HTERT RPE-1 (cell line): ENCODE measurements around the gene RNF217.
"Not testable (repeated sequence)": the region's sequence is repeated elsewhere in the genome, so short reads cannot be mapped to it uniquely, and the experiment has no call there.

Source experiments
- in situ Hi-C: fragments of 300-500 bp; cut with MboI; formaldehyde crosslinking; loops from 4 replicates; pipeline ENCODE4 v1.14.3; 2020; ENCODE audit warnings: low sequenced_read_pairs

RNF217 gene, protein sequence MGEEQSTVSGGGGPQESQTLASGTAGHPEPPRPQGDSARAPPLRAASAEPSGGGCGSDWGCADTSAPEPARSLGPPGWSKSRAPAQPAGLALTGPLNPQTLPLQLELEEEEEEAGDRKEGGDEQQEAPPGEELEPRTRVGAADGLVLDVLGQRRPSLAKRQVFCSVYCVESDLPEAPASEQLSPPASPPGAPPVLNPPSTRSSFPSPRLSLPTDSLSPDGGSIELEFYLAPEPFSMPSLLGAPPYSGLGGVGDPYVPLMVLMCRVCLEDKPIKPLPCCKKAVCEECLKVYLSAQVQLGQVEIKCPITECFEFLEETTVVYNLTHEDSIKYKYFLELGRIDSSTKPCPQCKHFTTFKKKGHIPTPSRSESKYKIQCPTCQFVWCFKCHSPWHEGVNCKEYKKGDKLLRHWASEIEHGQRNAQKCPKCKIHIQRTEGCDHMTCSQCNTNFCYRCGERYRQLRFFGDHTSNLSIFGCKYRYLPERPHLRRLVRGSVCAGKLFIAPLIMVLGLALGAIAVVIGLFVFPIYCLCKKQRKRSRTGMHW

GRCh38 chr6:124961777-124962638 is at the start of gene RNF217:
TSS of gene RNF217 (plus strand) at chr6:124962437. CDS start at chr6:124962545, 108 bp downstream.
- in situ Hi-C loops, result no loop called here

DNA sequence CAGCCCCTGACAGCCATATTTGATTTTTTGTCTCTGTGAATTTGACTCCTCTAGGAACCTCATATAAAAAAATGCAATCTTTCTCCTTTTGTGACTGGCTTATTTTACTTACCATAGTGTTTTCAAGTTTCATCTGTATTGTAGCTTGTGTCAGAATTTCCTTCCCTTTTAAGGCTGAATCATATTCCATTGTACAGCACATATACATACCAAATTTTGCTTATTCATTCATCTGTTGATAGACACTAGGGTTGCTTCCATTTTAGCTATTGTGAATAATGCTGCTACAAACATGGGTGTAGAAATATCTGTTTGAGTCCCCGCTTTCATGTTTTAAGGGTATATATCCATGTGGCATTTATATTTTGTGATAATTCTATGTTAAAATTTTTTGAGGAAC is 49.2 kb upstream of the RNF217 start:
- in situ Hi-C loops, result no loop called here

GRCh38 chr6:124917769-124918168 is 44.5 kb upstream of the RNF217 start:
- in situ Hi-C loops, result no loop called here

DNA sequence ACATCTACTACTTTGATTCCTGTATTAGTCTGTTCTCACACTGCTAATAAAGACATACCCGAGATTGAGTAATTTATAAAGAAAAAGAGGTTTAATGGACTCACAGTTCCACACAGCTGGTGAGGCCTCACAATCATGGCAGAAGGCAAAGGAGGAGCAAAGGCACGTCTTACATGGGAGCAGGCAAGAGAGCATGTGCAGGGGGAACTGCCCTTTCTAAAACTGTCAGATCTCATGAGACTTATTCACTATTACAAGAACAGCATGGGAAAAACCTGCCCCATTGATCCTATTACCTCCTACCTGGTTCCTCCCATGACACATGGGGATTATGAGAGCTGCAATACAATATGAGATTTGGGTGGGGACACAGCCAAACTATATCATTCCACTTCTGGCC is 42.5 kb upstream of the RNF217 start:
- in situ Hi-C loops, result not testable (repeated sequence)

- in situ Hi-C loops, result no loop called here
These were observed 37.9 kb upstream of the RNF217 start for GRCh38 chr6:124924333-124924759.

DNA sequence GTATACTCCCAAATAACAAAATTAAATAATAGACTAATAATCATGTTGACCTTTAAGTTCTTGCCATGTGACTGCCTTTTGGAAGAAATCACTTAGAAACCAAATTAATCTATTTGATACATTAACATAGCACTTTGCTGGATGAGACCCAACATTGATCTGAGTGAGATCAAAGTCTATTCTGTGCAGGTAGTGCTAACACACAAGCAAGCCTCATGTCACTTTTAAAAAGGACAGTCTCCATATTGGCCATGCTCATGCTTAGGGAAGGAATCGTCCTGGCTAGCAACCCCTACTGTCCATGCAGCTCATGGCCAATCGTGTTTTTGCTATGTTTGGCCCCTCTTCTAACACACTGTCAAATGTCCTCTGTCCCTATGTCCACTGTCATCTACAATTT is 35.8 kb upstream of the RNF217 start:
- in situ Hi-C loops, result no loop called here

GRCh38 chr6:124927806-124928205 is 34.4 kb upstream of the RNF217 start:
- in situ Hi-C loops, result no loop called here

DNA sequence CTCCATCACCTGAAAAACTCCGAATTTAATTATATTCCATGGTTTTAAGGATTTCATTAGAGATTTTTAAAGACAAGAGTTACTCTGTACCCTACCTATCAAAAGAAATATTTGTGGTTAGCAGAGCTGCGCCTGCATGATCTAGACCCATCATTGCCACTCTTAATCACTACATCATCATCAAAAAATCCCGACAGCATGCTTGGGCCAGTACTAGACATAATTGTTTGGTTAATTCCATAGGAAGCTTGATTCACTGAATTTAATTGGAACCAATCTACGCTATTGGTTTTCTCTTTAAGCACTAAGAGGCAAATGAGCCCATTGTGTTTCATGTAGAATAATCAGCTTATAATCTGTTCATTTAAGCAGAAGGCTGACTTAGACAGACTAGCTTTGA is 33.4 kb upstream of the RNF217 start:
- in situ Hi-C loops, result no loop called here

DNA sequence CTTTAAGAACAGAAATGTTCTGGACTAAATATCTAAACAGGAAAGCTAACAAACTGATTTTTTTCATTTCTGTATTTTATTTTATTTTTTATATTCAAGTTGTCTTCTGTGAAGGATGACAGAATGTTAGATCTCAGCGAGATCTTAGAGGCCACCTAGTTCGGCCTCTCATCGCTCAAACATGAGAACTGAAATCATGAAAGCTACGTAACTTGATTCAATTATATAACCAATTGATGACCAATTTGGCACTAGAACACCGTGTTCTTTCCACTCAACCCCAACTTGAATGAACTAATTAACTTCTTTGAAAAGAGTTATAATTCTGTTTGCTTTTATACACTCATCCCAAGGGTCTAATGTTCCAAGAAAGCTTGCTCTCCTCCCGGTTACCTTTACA is 24.6 kb upstream of the RNF217 start:
- in situ Hi-C loops, result no loop called here

DNA sequence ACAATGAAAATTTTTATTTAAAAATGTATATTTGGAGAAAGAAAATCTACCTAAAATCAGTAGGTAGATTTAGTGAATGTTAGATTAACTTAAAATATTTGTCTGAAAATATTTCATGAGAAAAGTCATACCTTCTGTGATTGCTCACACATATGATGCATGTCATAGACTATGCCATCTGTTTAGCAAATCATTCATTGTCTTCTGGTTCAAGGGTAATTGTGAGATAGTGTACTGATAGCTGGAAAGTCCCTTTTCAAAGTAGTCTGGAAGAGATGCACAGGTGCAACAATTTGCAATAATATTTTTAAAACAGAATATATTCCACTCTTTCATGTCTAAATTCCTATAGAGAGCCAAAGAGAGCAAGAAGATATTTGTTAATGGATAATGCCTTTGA is 21.0 kb upstream of the RNF217 start:
- in situ Hi-C loops, result no loop called here

DNA sequence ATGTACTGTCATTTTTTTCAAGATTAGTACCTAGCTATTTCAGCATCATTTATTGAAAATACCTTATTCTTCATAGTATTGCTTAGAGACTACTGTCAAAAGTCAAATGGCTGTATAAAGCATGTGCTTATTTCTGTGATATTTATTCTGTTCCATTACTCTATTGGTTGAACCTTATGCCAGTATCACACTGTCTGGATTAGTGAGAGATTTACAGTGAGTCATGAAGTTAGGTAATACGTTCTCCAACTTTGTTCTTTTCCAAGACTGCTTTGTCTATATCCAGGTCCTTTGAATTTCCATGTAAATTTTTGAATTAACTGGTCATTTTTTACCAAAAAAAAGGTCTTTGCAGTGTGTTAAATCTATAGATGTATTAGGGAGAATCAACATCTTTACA is 18.6 kb upstream of the RNF217 start:
- in situ Hi-C loops, result no loop called here

DNA sequence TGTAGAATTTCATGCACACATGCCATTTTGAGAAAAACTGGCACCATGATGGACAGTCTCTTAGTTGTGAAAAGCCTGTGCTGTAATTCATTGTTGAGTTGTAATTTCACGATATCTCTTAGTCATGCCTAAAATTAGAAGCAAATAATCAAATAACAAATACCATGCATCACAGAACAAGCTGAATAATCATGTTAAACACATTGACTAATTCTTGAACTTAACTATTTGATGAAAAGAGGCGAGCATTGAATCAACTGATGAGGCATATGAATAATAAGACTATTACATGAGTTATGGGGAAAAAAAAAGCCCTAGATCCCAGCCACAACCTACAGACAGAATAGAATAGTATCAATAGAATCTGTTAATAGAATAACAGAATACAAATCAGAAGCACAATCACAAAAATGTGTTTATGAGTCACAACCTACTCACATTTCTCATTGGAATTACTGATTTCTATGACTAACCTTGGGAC is 14.2 kb upstream of the RNF217 start:
- in situ Hi-C loops, result no loop called here

GRCh38 chr6:124949706-124950105 is 12.5 kb upstream of the RNF217 start:
- in situ Hi-C loops, result no loop called here

- in situ Hi-C loops, result no loop called here
These were observed 8.4 kb upstream of the RNF217 start for GRCh38 chr6:124953808-124954207.

- in situ Hi-C loops, result no loop called here
These were observed 7.0 kb upstream of the RNF217 start for GRCh38 chr6:124955108-124955856.

DNA sequence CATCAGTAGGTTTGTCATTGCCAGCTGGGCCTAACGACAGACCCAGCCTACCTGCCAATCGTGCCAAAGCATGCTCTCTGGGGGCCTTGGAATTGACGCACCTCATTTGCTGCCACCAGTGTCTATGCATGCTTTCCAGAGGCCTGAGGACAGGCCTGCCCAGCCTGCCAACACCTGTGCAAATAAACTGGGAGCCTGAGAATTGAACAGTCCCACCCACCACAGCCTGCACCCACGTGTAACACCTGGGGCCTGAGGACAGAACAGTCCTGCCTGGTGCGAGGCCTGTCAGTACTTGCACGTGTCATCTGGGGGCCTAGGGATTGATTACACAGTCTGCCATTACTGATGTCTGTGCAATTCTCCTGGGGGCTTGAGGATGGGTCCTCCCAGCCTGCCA is 6.2 kb upstream of the RNF217 start:
- in situ Hi-C loops, result no loop called here

DNA sequence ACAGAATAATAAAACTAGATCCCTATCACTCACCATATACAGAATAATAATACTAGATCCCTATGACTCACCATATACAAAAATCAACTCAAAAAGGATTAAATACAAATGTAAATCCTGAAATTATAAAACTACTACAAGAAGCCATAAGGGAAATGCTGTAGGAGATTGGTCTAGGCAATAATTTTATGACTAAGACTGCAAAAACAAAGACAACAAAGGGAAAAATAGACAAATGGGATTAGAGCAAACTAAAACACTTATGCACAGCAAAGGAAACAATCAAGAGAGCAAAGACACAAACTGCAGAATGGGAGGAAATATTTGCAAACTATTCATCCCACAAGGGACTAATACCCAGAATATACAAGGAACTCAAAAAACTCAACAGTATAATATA is 4.1 kb upstream of the RNF217 start:
- in situ Hi-C loops, result no loop called here

DNA sequence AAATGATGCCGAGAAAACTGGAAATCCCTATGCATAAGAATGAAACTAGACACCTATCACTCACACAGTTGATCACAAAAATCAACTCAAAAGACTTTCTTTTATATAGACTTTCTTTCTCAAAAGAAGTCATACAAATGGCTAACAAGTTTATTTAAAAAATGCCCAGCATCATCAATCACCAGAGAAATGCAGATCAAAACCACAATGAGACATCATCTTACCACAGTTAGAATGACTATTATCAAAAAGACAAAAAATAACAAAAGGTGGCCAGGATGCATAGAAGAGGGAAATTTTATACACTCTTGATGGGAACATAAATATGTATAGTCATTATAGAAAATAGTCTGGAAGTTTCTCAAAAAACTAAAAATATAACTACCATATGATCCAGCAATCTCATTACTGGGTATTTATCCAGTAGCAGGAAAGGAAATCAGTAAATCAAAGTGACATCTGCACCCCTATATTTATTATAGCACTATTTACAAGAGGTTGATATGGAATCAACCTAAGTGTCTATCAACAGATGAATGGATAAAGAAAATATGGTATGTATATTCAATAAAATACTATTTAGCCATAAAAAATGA is 3.4 kb upstream of the RNF217 start:
- in situ Hi-C loops, result no loop called here

GRCh38 chr6:124960757-124961463 is 1.3 kb upstream of the RNF217 start:
- in situ Hi-C loops, result no loop called here

- in situ Hi-C loops, result no loop called here
These were observed 817 bp upstream of the RNF217 start for GRCh38 chr6:124961464-124961776.
